T follicular helper cell (primary cell): Measurements from ENCODE around the gene BICRA.
"Not testable (repeated sequence)": the region's sequence is repeated elsewhere in the genome, so short reads cannot be mapped to it uniquely, and the experiment has no call there.

Experiments
- DNase-seq: peaks from one replicate; pipeline ENCODE4 v3.0.0-alpha.2; 2020; ENCODE audit warnings: low read depth

Gene BICRA

GRCh38 chr19:47663911-47664771 is 55.2 kb downstream of the BICRA start:
- DNase-seq: no peak

GRCh38 chr19:47668556-47668955 is 59.6 kb downstream of the BICRA start:
- DNase-seq: not testable (repeated sequence)

- DNase-seq: no peak
These were observed 61.8 kb downstream of the BICRA start for GRCh38 chr19:47670736-47671135.

GRCh38 chr19:47671499-47671898 is 62.6 kb downstream of the BICRA start:
- no peak for DNase-seq

GRCh38 chr19:47673426-47673825 is 64.5 kb downstream of the BICRA start:
- DNase-seq: no peak

- DNase-seq: no peak
These were observed 65.6 kb downstream of the BICRA start for GRCh38 chr19:47674548-47674947.

GRCh38 chr19:47675271-47675670 is 66.3 kb downstream of the BICRA start:
- no peak for DNase-seq

- DNase-seq: no peak
These were observed 66.9 kb downstream of the BICRA start for GRCh38 chr19:47675859-47676258.

- no peak for DNase-seq
These were observed 67.9 kb downstream of the BICRA start for GRCh38 chr19:47676811-47677210.

GRCh38 chr19:47679251-47679900 is 70.4 kb downstream of the BICRA start:
- no peak for DNase-seq

- no peak for DNase-seq
These were observed 71.3 kb downstream of the BICRA start for GRCh38 chr19:47679922-47680857.

GRCh38 chr19:47680858-47681332 is 72.0 kb downstream of the BICRA start:
- no peak for DNase-seq

- no peak for DNase-seq
These were observed 72.5 kb downstream of the BICRA start for GRCh38 chr19:47681388-47681787.

GRCh38 chr19:47681936-47682335 is 73.0 kb downstream of the BICRA start:
- no peak for DNase-seq

GRCh38 chr19:47682939-47683338 is 74.0 kb downstream of the BICRA start:
- DNase-seq: no peak

GRCh38 chr19:47686679-47687450 is 77.9 kb downstream of the BICRA start:
- DNase-seq: no peak

GRCh38 chr19:47687906-47688305 is 79.0 kb downstream of the BICRA start:
- DNase-seq: no peak

GRCh38 chr19:47691090-47691489 is 82.2 kb downstream of the BICRA start:
- DNase-seq: no peak

- DNase-seq: no peak
These were observed 82.8 kb downstream of the BICRA start for GRCh38 chr19:47691782-47692181.

- DNase-seq: no peak
These were observed 84.6 kb downstream of the BICRA start for GRCh38 chr19:47693489-47693888.

- DNase-seq: no peak
These were observed 85.0 kb downstream of the BICRA start for GRCh38 chr19:47693903-47694302.
